ENCODE measurements around the gene DHRS9.
A peak's percentile ranks its signal among the peaks of the same experiment; 100 is the strongest.
"Not testable (repeated sequence)": the region's sequence is repeated elsewhere in the genome, so short reads cannot be mapped to it uniquely, and the experiment has no call there.

The DHRS9 gene

GRCh38 chr2:169129703-169130243 is 60.4 kb downstream of the DHRS9 start:
- Histone ChIP-seq H4K20me1 (ENCODE audit: insufficient read depth, low read length, poor library complexity, severe bottlenecking) (no peaks in the 10 kb centered on the region), H3K4me1 (ENCODE audit: insufficient read depth, low read length, poor library complexity, severe bottlenecking) (peaks cover 16% of the 10 kb centered on the region), H3K4me2 (ENCODE audit: low read depth, low read length, poor library complexity, severe bottlenecking) (no peak overlapping the region), H3K79me2 (ENCODE audit: insufficient read depth, low read length) (no peaks in the 10 kb centered on the region), H3K27me3 (ENCODE audit: insufficient read depth, low read length, poor library complexity, severe bottlenecking) (no peaks in the 10 kb centered on the region), H3K36me3 (ENCODE audit: insufficient read depth, low read length) (no peaks in the 10 kb centered on the region), H3F3A (ENCODE audit: low read depth) (no peaks in the 10 kb centered on the region; the same call in 1 of the 2 replicates), H3K9me3 (ENCODE audit: insufficient read depth, low read depth, low read length) (no peaks in the 10 kb centered on the region), H3K4me3 (ENCODE audit: low read length, poor library complexity, severe bottlenecking) (no peak overlapping the region), H2AFZ (ENCODE audit: low read length) (peak overlapping the region; percentile 57; the same call in 1 of the 2 replicates), H3K9me2 (replicated peaks; ENCODE audit: low read depth, low read length) (no peaks in the 10 kb centered on the region), H3K9ac (ENCODE audit: low read depth, low read length, poor library complexity, severe bottlenecking) (no peak overlapping the region)
- TF ChIP-seq CTCF (conservative IDR thresholded peaks at IDR 0.05; ENCODE audit: low read length) (peak; percentile 28; the same call in 1 of the 2 replicates), EZH2phosphoT487 (IDR thresholded peaks at IDR 0.05; ENCODE audit: borderline replicate concordance) (no peak)

GRCh38 chr2:169131587-169132512 is 62.5 kb downstream of the DHRS9 start:
- H3K9me3 ChIP-seq (ENCODE audit: insufficient read depth, low read depth, low read length): no peaks in the 10 kb centered on the region
- H4K20me1 ChIP-seq (ENCODE audit: insufficient read depth, low read length, poor library complexity, severe bottlenecking): no peaks in the 10 kb centered on the region
- no peak overlapping the region for H2AFZ ChIP-seq (ENCODE audit: low read length)
- no peaks in the 10 kb centered on the region for H3K36me3 ChIP-seq (ENCODE audit: insufficient read depth, low read length)
- peak overlapping the region; percentile 38 for H3K4me2 ChIP-seq (ENCODE audit: low read depth, low read length, poor library complexity, severe bottlenecking)
- H3K4me1 ChIP-seq (ENCODE audit: insufficient read depth, low read length, poor library complexity, severe bottlenecking): peaks cover 16% of the 10 kb centered on the region
- no peaks in the 10 kb centered on the region for H3K79me2 ChIP-seq (ENCODE audit: insufficient read depth, low read length)
- H3F3A ChIP-seq (ENCODE audit: low read depth): no peaks in the 10 kb centered on the region; the same call in 1 of the 2 replicates
- TF ChIP-seq CTCF (conservative IDR thresholded peaks at IDR 0.05; ENCODE audit: low read length): peak; percentile 87
- no peak for TF ChIP-seq EZH2phosphoT487 (IDR thresholded peaks at IDR 0.05; ENCODE audit: borderline replicate concordance)
- H3K9me2 ChIP-seq (replicated peaks; ENCODE audit: low read depth, low read length): no peaks in the 10 kb centered on the region
- H3K4me3 ChIP-seq (ENCODE audit: low read length, poor library complexity, severe bottlenecking): no peak overlapping the region
- H3K27me3 ChIP-seq (ENCODE audit: insufficient read depth, low read length, poor library complexity, severe bottlenecking): no peaks in the 10 kb centered on the region
- H3K9ac ChIP-seq (ENCODE audit: low read depth, low read length, poor library complexity, severe bottlenecking): no peak overlapping the region

- H3K36me3 ChIP-seq (ENCODE audit: insufficient read depth, low read length); H3K4me3 ChIP-seq (ENCODE audit: low read length, poor library complexity, severe bottlenecking); H3K9me2 ChIP-seq (replicated peaks; ENCODE audit: low read depth, low read length); H3K9ac ChIP-seq (ENCODE audit: low read depth, low read length, poor library complexity, severe bottlenecking); H3F3A ChIP-seq (ENCODE audit: low read depth); H3K79me2 ChIP-seq (ENCODE audit: insufficient read depth, low read length); H3K4me2 ChIP-seq (ENCODE audit: low read depth, low read length, poor library complexity, severe bottlenecking); H3K9me3 ChIP-seq (ENCODE audit: insufficient read depth, low read depth, low read length); H4K20me1 ChIP-seq (ENCODE audit: insufficient read depth, low read length, poor library complexity, severe bottlenecking); H2AFZ ChIP-seq (ENCODE audit: low read length); H3K27me3 ChIP-seq (ENCODE audit: insufficient read depth, low read length, poor library complexity, severe bottlenecking): not testable (repeated sequence)
- H3K4me1 ChIP-seq (ENCODE audit: insufficient read depth, low read length, poor library complexity, severe bottlenecking): peaks cover 16% of the 10 kb centered on the region
Measured at GRCh38 chr2:169134272-169134671, 64.9 kb downstream of the DHRS9 start.

GRCh38 chr2:169136428-169136827 is 67.1 kb downstream of the DHRS9 start:
- not testable (repeated sequence) for H3F3A ChIP-seq (ENCODE audit: low read depth); H3K79me2 ChIP-seq (ENCODE audit: insufficient read depth, low read length); H3K9me2 ChIP-seq (replicated peaks; ENCODE audit: low read depth, low read length); H3K27me3 ChIP-seq (ENCODE audit: insufficient read depth, low read length, poor library complexity, severe bottlenecking); H3K4me2 ChIP-seq (ENCODE audit: low read depth, low read length, poor library complexity, severe bottlenecking); H3K9ac ChIP-seq (ENCODE audit: low read depth, low read length, poor library complexity, severe bottlenecking); H2AFZ ChIP-seq (ENCODE audit: low read length); H3K9me3 ChIP-seq (ENCODE audit: insufficient read depth, low read depth, low read length); H3K36me3 ChIP-seq (ENCODE audit: insufficient read depth, low read length); H3K4me3 ChIP-seq (ENCODE audit: low read length, poor library complexity, severe bottlenecking); H4K20me1 ChIP-seq (ENCODE audit: insufficient read depth, low read length, poor library complexity, severe bottlenecking); H3K4me1 ChIP-seq (ENCODE audit: insufficient read depth, low read length, poor library complexity, severe bottlenecking)
